HG03097 (cell line): Measurements from ENCODE around the gene SVOP.
"Not testable (repeated sequence)": the region's sequence is repeated elsewhere in the genome, so short reads cannot be mapped to it uniquely, and the experiment has no call there.

Experiments
- ATAC-seq: cut with Tn5 transposase; IDR thresholded peaks from one replicate; pipeline ENCODE4 v1.9.1; 2021; ENCODE audit not compliant: unreplicated experiment, low FRiP score

The SVOP gene

DNA sequence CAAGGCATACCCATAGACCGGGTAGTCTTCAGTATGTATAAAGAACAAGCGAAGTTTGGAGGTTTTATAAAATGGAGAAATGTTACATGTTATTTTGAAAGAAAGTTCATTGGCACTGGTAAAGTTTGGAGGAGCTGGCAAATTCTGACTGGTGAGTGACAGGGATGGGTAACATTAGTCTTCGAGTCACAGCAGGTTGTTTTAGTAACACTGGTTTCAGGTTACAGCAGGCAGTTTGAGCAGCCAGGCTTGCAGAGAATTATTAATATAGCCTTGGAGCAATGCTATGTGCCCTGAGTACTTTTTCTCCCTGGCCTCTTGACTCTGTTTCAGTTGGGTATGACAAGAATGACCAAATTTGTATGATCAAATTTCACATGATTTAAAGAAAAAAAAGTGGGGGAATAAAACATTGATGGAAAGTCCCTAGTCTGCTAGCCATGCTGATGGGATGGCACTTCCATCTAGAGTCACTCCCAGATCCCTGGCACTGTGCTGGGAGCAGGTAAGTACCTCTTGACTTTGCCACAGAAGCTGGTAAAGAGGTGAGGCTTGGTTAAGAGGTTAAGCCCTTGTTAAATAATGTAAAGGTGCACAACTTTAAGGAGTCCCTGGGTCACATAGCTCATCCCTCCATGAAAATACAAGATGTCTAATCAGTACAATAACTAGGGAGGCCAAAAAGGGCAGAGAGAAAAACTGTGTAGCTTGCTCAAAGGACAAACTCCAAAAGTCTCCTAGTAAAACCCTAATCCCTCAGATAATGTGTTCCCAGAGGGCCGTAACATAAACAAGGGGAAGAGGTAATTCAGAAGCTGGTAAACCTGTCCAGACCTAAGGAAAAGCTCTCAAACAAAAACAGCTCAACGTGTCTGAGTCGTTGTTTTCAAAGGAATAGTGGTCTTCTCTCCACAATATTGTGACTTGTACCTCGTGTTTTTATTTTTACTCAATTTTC is 12.7 kb upstream of the SVOP start:
- no peak for ATAC-seq

DNA sequence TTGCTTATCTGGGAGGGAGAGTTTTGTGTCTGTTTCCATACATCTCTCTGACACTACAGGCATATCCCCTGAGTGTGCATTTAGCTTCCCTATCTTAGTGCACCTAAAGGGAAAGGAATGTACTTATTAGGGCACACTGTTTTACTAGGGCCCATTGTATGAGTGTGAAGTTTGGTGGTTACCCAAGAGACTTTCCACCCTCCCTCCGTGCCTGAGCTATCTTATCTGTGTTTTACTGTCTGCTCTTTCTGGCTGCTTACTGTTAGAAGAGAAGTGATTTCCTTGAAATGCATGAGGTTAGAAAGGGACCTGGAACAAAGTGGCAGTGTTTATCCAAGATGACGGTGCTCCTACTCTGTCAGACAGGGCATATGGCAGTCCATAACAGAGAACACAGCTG is 8.5 kb upstream of the SVOP start:
- no peak for ATAC-seq

DNA sequence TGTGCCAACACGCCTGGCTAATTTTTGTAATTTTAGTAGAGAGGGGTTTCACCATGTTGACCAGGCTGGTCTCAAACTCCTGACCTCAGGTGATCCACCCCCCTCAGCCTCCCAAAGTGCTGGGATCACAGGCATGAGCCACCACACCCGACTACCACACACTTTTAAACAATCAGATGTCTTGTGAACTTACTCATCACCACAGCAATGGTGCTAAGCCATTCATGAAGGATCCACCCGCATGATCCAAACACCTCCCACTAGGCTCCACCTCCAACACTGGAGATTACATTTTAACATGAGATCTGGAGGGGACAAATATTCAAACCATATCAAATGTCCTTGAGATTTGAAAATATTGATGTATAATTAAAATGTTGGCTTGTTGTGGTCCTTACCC is 7.8 kb upstream of the SVOP start:
- not testable (repeated sequence) for ATAC-seq

DNA sequence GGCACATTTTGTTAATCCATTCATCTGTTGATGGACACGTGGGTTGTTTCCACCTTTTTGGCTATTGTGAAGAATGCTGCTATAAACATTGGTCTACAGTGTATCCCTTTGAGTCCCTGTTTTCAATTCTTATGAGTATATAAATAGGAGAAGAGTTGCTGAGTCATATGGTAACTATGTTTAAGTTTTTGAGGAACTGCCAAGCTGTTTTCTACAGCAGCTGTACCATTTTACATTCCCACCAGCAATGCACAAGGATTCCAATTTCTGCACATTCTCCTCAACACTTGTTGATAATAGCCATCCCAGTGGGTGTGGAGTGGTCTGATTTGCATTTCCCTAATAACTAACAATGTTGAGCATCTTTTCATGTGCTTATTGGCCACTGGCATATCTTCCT is 6.9 kb upstream of the SVOP start:
- no peak for ATAC-seq

DNA sequence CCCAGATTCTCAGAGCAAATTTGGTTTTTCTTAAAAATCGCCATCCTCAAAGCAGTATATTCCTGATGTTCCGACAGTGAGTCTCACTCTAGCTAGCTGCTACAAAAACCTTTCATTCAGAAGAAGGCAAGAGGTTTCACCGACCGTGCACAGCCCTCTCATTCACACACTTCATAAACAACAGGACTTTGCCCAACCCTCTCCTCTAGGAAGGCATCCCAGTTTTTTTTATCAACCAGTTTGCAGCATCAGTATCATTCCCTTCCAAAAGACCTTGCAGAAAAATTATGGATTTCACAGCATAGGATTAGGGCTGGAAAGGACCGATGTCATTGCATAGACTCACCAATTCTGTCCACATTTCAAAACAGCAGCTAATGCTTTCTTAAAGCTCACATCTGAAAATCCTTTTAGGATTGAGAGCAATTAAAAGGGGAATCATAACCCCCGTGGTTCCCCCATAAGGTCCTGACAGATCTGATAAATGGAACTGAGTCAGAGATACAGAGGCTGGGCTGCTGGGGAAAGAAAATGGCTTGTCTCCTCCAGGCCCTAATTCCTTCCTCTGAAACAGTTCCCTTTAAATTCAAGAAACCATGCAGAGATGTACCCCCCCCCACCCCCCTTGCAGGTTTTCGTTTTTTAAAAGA is 597 bp downstream of the SVOP start:
- ATAC-seq, result no peak

DNA sequence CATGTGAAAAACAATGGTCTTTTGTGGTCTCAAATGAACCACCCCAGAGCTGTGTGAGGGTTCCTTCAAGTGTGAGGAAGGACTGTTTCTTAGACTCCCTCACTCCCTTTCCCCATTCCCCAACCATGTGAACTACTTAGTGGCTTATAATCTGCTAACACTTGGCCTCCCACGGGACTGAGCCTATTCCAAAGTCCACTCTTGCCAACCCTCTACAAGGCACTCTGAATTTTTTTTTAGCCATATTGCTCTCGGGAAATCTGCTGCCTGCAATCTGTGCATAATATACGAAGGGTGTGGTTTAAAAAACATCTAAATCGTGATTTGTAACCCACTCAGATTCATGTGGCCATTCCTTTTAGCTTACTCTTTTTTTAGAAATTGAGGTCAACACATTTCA is 2.6 kb downstream of the SVOP start:
- ATAC-seq, result no peak

DNA sequence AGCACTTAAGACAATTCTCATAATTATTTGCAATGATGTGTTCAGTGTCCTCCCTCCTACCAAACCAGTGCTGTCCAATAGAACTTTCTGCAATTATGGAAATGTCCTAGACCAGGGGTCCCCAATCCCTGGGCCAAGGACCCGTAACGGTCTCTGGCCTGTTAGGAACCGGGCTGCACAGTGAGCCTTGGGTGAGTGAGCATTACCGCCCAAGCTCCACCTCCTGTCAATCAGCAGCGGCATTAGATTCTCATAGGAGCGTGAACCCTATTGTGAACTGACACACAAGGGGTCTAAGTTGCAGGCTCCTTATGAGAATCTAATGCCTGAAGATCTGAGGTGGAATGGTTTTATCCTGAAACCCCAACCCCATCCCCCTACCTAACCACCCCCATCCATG is 3.9 kb downstream of the SVOP start:
- no peak for ATAC-seq

DNA sequence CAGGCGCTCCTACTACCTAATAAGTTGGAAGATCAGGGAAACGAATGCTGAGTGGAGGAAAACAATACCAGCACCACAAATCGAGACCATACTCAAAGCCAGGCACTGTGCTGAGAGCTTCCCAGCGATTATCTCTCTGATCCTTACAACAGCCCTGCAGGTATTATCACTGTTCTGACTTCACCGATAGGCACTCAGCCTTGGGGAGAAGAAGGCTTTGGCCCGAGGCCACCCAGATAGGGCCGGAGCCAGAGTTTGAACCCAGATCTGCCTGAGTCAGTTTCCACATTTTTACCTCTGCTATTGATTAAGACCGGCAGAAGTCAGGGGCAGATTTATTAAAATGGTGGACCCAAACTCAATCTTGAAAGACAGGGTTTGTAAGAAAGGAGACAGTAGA is 4.9 kb downstream of the SVOP start:
- ATAC-seq, result no peak

DNA sequence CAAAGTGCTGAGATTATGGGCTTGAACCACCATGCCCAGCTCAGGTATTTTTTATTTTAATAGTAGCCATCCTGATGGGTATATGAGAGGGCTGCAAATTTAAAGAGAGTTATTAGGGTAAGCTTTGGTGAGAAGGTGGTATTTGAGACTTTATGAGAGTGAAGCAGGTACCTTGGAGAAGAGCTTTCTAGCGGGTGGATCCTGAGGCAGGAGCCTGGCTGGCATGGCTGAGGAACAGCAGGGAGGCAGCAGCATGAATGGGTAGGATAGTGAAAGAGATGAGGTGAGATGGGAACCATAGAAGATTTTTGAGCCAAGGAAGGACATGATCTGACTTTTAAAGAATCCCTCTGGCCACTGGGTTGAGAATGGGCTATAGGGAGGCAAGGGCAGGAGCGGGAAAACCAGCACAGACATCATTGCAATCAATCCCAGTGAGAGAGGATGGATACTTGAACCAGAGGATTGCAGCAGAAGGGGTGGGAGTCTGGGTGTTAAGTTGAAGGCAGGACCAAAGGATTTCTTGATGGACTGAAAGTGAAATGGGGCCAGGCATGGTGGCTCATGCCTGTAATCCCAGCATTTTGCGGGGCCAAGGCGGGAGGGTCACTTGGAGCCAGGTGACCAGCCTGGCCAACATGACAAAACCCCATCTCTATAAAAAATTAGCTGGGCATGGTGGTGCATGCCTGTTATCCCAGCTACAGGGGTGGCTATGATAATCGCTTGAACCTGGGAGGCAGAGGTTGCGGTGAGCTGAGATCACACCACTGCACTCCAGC is 5.7 kb downstream of the SVOP start:
- ATAC-seq, result no peak

DNA sequence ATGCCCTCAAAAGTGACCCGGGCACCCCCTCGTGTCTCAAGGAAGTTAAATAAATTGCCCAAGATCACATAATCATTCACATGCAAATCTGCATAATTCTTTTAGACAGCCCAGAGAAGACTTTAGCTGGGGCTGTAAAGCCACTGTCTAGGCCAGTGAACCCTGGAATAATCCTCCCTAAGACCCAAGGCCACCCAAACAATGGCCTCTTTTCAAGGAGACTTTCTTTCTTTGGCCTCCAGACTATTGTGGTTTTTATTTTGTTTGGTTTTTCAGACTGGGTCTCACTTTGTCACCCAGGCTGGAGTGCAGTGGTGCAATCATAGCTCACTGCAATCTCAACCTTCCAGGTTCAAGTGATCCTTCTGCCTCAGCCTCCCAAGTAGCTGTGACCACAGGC is 10.6 kb downstream of the SVOP start:
- ATAC-seq, result no peak

DNA sequence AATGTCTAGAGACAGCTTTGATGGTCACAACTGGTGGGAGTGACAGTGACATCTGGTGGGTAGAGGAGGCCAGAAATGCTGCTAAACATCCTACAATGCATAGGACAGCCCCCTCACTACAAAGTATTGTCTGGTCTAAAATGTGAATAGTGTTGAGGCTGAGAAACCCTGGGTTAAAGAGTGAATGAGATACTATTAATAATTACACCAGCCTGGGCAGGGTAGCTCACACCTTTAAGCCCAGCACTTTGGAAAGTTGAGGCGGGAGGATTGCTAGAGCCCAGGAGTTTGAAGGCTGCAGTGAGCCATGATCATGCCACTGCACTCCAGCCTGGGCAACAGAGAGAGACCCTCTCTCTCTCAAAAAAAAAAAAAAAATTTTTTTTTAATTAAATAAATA is 11.1 kb downstream of the SVOP start:
- no peak for ATAC-seq

DNA sequence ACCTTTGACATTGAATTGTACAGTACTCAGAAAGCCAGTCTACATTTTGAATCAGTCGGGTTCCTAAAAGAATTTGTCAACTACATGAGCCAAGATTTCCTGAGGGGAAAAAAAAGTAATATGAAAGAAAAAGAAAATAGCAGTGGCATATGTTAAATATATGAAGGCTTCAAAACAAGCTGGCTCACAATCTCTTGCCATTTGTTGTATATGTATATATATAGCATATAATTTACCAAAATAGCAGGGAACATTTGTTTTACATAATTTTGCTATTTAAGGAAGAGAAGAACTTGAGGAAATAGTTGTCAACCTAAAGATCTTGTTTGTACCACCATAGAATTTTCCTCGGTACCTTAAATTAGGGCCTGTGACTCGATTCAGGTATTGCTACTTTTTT is 16.9 kb downstream of the SVOP start:
- no peak for ATAC-seq

DNA sequence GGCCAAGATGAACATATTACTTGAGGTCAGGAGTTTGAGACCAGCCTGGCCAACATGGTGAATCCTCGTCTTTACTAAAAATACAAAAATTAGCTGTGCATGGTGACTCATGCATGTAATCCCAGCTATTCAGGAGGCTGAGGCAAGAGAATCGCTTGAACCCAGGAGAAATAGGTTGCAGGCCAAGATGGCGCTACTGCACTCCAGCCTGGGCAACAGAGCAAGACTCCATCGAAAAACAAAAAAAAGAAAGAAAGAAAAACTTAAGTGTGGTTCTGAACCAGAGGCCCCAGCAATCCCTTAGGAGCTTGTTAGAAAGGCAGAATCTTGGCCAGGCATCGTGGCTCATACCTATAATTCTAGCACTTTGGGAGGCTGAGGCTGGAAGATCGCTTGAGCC is 24.5 kb downstream of the SVOP start:
- ATAC-seq, result no peak

DNA sequence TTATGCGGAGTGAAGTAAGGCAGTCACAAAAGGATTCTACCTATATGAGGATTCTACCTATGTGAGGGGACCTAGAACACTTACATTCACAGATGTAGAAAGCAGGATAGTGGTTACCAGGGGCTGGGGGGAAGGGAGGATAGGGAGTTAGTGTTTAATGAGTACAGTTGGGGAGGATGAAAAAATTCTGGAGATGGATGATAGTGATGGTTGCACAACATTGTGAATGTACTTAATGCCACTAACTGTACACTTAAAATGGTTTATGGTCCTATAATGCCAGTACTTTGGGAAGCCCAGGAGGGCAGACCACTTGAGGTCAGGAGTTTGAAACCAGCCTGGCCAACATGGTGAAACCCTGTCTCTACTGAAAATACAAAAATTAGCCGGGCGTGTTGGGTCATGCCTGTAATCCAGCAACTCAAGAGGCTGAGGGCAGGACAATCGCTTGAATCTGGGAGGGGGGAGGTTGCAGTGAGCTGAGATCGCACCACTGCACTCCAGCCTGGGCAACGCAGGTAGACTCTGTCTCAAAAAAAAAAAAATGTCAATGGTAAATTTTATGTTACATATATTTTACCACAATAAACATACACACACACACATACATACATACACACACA is 25.4 kb downstream of the SVOP start:
- ATAC-seq, result no peak

DNA sequence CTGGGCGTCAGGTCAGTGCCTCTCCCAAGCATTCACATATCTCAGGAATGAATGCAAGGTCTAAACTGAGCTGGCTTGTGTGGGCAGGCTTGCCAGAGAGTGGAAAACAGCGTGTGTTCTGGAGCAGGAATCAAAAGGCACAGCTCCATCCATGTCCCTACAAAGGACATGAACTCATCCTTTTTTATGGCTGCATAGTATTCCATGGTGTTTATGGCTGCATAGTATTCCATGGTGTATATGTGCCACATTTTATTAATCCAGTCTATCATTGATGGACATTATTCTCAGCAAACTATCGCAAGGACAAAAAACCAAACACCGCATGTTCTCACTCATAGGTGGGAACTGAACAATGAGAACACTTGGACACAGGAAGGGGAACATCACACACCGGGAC is 30.8 kb downstream of the SVOP start:
- ATAC-seq, result not testable (repeated sequence)

DNA sequence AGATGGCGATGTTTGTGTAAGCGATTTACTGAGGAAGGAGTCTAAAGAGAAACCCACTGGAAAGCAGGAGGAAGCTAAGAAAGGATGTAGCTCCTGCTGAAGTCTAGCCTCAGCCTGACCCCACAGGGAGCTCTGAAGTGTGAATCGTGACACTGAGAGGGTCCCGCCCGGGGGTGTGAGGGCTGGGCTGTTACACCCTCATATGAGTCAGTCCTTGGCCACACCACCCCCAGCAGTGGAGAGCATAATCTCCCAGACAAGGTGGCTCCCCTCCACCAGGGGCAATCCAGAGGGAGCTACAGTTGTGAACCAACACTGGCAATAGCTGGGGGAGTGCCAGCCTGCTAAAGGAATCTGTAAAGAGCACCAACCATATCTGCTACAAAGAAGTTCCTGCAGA is 31.5 kb downstream of the SVOP start:
- no peak for ATAC-seq

DNA sequence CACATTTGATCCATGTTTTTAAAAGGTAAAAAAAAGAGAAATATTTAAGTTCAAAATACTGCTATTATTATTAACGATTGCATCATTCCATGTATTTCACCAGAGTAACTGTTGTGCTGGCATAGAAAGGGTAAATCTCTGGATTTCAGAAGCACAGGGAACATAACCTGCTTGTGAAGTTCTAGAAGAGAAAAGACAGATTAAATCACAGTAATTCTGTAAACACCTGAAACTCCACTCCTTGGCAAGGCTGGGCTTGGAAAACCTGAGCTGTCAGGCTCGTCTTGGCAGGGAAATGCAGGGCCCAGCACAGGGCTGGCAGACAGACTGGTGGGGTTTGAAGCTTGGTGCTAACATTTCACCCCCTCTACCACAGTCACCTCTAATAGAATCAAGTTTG is 35.1 kb downstream of the SVOP start:
- ATAC-seq, result no peak

DNA sequence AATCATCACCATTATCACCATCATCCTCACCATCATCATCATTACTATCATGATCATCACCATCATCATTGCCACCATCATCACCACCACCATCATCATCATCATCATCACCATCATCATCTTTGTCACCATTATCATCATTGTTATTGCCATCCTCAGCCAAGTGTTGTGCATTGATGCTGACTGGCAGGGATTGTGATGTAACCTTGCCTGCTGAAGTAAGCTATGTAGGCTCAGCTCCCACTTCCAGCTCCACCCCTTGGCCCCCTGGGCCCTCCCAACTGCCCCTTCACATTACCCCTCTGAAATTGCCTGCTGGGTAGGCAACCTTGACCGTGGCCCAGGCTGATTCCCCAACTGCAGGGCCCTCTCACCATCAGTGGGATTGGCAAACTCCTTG is 37.6 kb downstream of the SVOP start:
- ATAC-seq, result no peak

DNA sequence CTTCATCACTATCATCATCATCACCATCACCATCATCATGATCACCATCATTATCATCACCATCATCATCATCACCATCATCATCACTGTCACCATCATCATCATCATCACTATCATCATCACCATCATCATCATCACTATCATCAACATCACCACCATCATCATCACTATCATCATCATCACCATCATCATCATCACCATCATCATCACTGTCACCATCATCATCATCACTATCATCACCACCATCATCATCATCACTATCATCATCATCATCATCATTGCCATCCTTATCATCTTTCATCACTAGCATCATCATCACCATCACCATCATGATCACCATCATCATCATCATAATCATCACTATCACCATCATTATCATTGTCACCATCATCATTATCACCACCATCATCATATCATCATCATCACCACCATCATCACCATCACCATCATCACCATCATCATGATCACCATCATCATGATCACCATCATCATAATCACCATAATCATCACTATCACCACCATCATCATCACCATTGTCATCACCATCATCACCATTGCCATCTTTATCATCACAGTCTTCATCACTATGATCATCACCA is 38.1 kb downstream of the SVOP start:
- ATAC-seq, result no peak

DNA sequence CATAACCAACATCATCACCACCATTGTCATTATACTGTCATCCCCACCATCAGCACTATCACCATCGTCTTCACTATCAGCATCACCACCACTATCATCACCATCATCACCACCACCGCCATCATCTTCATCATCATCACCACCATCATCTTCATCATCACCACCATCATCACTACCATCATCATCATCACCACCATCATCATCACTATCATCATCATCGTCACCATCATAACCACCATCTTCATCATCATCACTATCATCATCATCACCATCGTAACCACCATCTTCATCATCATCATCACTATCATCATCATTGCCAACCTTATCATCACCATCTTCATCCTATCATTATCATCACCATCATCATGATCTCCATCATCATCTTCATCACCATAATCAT is 39.0 kb downstream of the SVOP start:
- no peak for ATAC-seq
